Endothelial cell of umbilical vein (primary cell): Measurements from ENCODE around the gene EIF5B. TPM values are rescaled to one million over a fixed set of nuclear protein-coding genes. Genes with fewer than 3 reads are reported as not detected.

Experiments used
- BruUV-seq: library from RNA; stranded (reverse); fragments of 400-500 nt; replicated peaks from 2 replicates; lab custom pipeline; 2021; lab: Mats Ljungman, UMichigan
- CTCF ChIA-PET: fragments of 300-600, 350-600 bp; sonication (Branson Sonifier 250); formaldehyde crosslinking; loops from one replicate; lab custom pipeline; 2021; ENCODE audit warnings: antibody characterized with exemption, inconsistent platforms; lab: Charles Lee
- POLR2A ChIA-PET: fragments of 300-600, 350-600 bp; sonication (Branson Sonifier 250); formaldehyde crosslinking; loops from one replicate; lab custom pipeline; 2021; ENCODE audit warnings: antibody characterized with exemption, inconsistent platforms; lab: Charles Lee
- DNase-seq: peaks from one replicate; pipeline ENCODE4 v3.0.0-alpha.2; 2011; ENCODE audit warnings: low read depth, low spot score
- FAIRE-seq: peaks from 2 replicates; lab custom pipeline; 2011; peaks lifted over from hg19 to GRCh38; lab: Jason Lieb, UNC
- H2AFZ ChIP-seq: 2 replicates; pipeline ENCODE4 v1.6.0; 2012; ENCODE audit warnings: low read depth, low read length, control low read depth, inconsistent platforms
- H3K27ac ChIP-seq: 2 replicates; pipeline ENCODE4 v1.5.1; 2011; ENCODE audit warnings: low read depth, mild to moderate bottlenecking, control low read depth, low read length, moderate library complexity; ENCODE audit not compliant: insufficient read depth
- H3K27me3 ChIP-seq, 2 experiments: 2 replicates each; pipeline versions ENCODE4 v1.6.0 to v1.6.1; 2011; ENCODE audit warnings: low read length in 2 of 2, mixed read lengths in 1 of 2; ENCODE audit not compliant: control insufficient read depth in 2 of 2, insufficient read depth in 2 of 2
- H3K36me3 ChIP-seq, 2 experiments: 2 replicates in 1 of 2; 3 replicates in 1 of 2; pipeline ENCODE4 v1.5.1; 2011; ENCODE audit warnings: low read length in 2 of 2, mild to moderate bottlenecking in 1 of 2, moderate library complexity in 1 of 2; ENCODE audit not compliant: control insufficient read depth in 2 of 2, insufficient read depth in 2 of 2; ENCODE audit errors: extremely low read depth in 1 of 2
- H3K4me1 ChIP-seq: 3 replicates; pipeline ENCODE4 v1.5.1; 2011; ENCODE audit warnings: mild to moderate bottlenecking, low read length; ENCODE audit not compliant: control insufficient read depth, insufficient read depth; ENCODE audit errors: extremely low read depth
- H3K4me2 ChIP-seq: 2 replicates; pipeline ENCODE4 v1.6.1; 2011; ENCODE audit warnings: low read length, control low read depth, mixed read lengths; ENCODE audit not compliant: insufficient read depth
- H3K4me3 ChIP-seq, 3 experiments: fragments of 200-600 bp in 1 of 3; sonication (generic), shearing (Covaris generic) in 1 of 3; replicated peaks in 1 of 3; 2 replicates each; pipeline ENCODE4 v1.5.1; 2011 to 2016; ENCODE audit warnings: control low read depth in 3 of 3, low read length in 3 of 3, mild to moderate bottlenecking in 2 of 3, inconsistent platforms in 1 of 3, low read depth in 1 of 3, moderate library complexity in 1 of 3; ENCODE audit not compliant: insufficient read depth in 1 of 3
- H3K79me2 ChIP-seq: 2 replicates; pipeline ENCODE4 v1.6.0; 2012; ENCODE audit warnings: low read length, inconsistent platforms; ENCODE audit not compliant: control insufficient read depth, insufficient read depth
- H3K9ac ChIP-seq: replicated peaks from 2 replicates; pipeline ENCODE3; 2011; ENCODE audit warnings: low read length, control low read depth; ENCODE audit not compliant: insufficient read depth; ENCODE audit errors: extremely low read depth
- H3K9me1 ChIP-seq: replicated peaks from 3 replicates; pipeline ENCODE4 v1.6.0; 2011; ENCODE audit warnings: mild to moderate bottlenecking, low read length; ENCODE audit not compliant: control insufficient read depth, insufficient read depth; ENCODE audit errors: extremely low read depth
- H3K9me3 ChIP-seq: replicated peaks from 2 replicates; pipeline ENCODE4 v1.5.1; 2012; ENCODE audit warnings: low read length, inconsistent platforms; ENCODE audit not compliant: control insufficient read depth, insufficient read depth
- H4K20me1 ChIP-seq: replicated peaks from 2 replicates; pipeline ENCODE3; 2011; ENCODE audit warnings: mild to moderate bottlenecking, low read length; ENCODE audit not compliant: control insufficient read depth, insufficient read depth; ENCODE audit errors: extremely low read depth
- EZH2 ChIP-seq: IDR thresholded peaks from 2 replicates; pipeline ENCODE4 v1.6.1; 2012; ENCODE audit warnings: borderline replicate concordance, low read depth, mild to moderate bottlenecking, moderate library complexity, low read length, inconsistent platforms; ENCODE audit not compliant: severe bottlenecking
- FOS ChIP-seq: IDR thresholded peaks from 2 replicates; pipeline ENCODE4 v1.6.1; 2011; ENCODE audit warnings: mild to moderate bottlenecking, low read length, moderate library complexity, borderline replicate concordance; ENCODE audit not compliant: insufficient read depth
- GATA2 ChIP-seq: IDR thresholded peaks from 2 replicates; pipeline ENCODE4 v1.7.0; 2011; ENCODE audit warnings: low read depth, mild to moderate bottlenecking, moderate library complexity, mixed read lengths, low read length; ENCODE audit not compliant: insufficient read length, insufficient read depth
- JUN ChIP-seq: IDR thresholded peaks from 2 replicates; pipeline ENCODE4 v1.6.1; 2011; ENCODE audit warnings: borderline replicate concordance, low read depth; ENCODE audit not compliant: insufficient read length, insufficient read depth
- MYC ChIP-seq: IDR thresholded peaks from one replicate; pipeline ENCODE4 v1.6.1; 2011; ENCODE audit warnings: mild to moderate bottlenecking, low read depth, low read length
- POLR2A ChIP-seq: IDR thresholded peaks from 2 replicates; pipeline ENCODE4 v1.6.1; 2012; ENCODE audit warnings: low read depth, mild to moderate bottlenecking, control low read depth, low read length
- POLR2AphosphoS5 ChIP-seq: IDR thresholded peaks from 2 replicates; pipeline ENCODE4 v1.6.1; 2012; ENCODE audit warnings: low read depth, mild to moderate bottlenecking, control low read depth, low read length, moderate library complexity; ENCODE audit not compliant: insufficient read depth
- dilution Hi-C: fragments of 300-500 bp; cut with MboI; formaldehyde crosslinking; loops from one replicate; pipeline ENCODE4 v1.15.0; 2019; ENCODE audit warnings: low sequenced_read_pairs; ENCODE audit not compliant: extremely low pct_ligation_motif_present
- intact Hi-C: fragments of 100-400 bp; cut with micrococcal nuclease; formaldehyde crosslinking; loops from one replicate; pipeline ENCODE4 v1.10.0; 2022
- polyA plus RNA-seq, 4 experiments: library from polyadenylated mRNA; depleted of rRNA in 3 of 4; stranded (reverse) in 3 of 4; unstranded in 1 of 4; fragments of >200 nt; gene quantifications; 2 replicates each; pipeline versions ENCODE4 v1.2.1 to v1.2.3, GENCODE V29; 2011 to 2012; ENCODE audit warnings: missing spikeins in 1 of 4
- total RNA-seq: library from RNA; stranded (reverse); gene quantifications from 2 replicates; pipeline ENCODE4 v1.2.3, GENCODE V29; 2021
- TF ChIP-seq, protein P1 (sequence below): IDR thresholded peaks from 2 replicates; pipeline ENCODE4 v1.6.1; 2011; ENCODE audit not compliant: insufficient read depth, insufficient read length
- TF ChIP-seq, protein P2 (sequence below), 2 donors: IDR thresholded peaks; 1 replicate in 1 of 2; 2 replicates in 1 of 2; pipeline ENCODE4 v1.5.1; 2011; ENCODE audit warnings: low read length in 2 of 2, mild to moderate bottlenecking in 2 of 2, moderate library complexity in 2 of 2, control low read depth in 1 of 2, inconsistent platforms in 1 of 2, low read depth in 1 of 2; ENCODE audit not compliant: insufficient read depth in 1 of 2; ENCODE audit errors: extremely low read depth in 1 of 2

EIF5B gene
- total and polyA plus RNA-seq, 2 donors (not counting 3 experiments of a cell fraction or from before 2014, with no cell fraction given) = 10.1 to 54.5 TPM

DNA sequence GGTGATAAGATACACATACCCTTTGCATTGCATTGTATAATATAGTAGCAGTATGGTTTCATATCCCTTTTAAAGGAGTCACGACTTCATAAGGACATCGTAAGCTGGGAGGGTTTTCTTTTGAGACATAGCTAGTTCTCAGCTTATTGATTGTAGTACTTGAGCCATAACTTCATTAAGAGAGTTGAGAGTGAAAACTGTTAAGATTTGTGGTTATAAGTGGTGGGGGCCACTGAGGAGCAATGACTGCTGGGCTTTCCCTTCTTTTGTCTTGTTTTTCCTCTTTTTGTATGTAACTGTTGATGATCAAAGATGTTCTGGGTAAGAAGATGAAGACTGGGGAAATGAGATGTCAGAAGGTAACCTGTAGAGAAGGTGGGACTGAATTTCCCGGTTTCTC lies 11.0 kb downstream of the EIF5B start:
- no peaks in the 10 kb centered on the region for H3K9me3 ChIP-seq
- dilution Hi-C loops (no loop called here), intact Hi-C loops (no loop called here)
- ChIA-PET CTCF (interaction anchor here (1.0 to 1.8 kb wide), 2 partner anchors 9 to 11 kb away, joined by 3 to 9 read pairs; partner anchors contain the start of gene EIF5B), POLR2A (interaction anchor here (0.7 kb wide), 1 partner anchor 15 kb away, joined by 4 read pairs; no protein-coding TSS in a partner anchor)
- H3K9ac ChIP-seq = no peak overlapping the region
- BruUV-seq = no TSS peak
- no peaks in the 10 kb centered on the region for H3K27me3 ChIP-seq
- peaks cover 5% of the 10 kb centered on the region for H4K20me1 ChIP-seq
- H2AFZ ChIP-seq = no peak overlapping the region
- H3K4me1 ChIP-seq = no peaks in the 10 kb centered on the region
- H3K4me2 ChIP-seq = no peak overlapping the region
- no peak overlapping the region for H3K27ac ChIP-seq
- no peaks in the 10 kb centered on the region for H3K36me3 ChIP-seq
- H3K4me3 ChIP-seq = no peak overlapping the region
- peaks cover 97% of the 10 kb centered on the region for H3K79me2 ChIP-seq
- no peaks in the 10 kb centered on the region for H3K9me1 ChIP-seq
- no peak for DNase-seq
- TF ChIP-seq, protein P1, sequence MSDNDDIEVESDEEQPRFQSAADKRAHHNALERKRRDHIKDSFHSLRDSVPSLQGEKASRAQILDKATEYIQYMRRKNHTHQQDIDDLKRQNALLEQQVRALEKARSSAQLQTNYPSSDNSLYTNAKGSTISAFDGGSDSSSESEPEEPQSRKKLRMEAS = no peak
- no peak for TF ChIP-seq GATA2
- TF ChIP-seq, protein P2, sequence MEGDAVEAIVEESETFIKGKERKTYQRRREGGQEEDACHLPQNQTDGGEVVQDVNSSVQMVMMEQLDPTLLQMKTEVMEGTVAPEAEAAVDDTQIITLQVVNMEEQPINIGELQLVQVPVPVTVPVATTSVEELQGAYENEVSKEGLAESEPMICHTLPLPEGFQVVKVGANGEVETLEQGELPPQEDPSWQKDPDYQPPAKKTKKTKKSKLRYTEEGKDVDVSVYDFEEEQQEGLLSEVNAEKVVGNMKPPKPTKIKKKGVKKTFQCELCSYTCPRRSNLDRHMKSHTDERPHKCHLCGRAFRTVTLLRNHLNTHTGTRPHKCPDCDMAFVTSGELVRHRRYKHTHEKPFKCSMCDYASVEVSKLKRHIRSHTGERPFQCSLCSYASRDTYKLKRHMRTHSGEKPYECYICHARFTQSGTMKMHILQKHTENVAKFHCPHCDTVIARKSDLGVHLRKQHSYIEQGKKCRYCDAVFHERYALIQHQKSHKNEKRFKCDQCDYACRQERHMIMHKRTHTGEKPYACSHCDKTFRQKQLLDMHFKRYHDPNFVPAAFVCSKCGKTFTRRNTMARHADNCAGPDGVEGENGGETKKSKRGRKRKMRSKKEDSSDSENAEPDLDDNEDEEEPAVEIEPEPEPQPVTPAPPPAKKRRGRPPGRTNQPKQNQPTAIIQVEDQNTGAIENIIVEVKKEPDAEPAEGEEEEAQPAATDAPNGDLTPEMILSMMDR (IDR thresholded peaks at IDR 0.05; ENCODE audit: extremely low read depth in 1 of 2, insufficient read depth in 1 of 2, low read depth in 1 of 2, low read length in 2 of 2) = no peak
- TF ChIP-seq EZH2 = no peak
- no peak for TF ChIP-seq FOS
- no peak for TF ChIP-seq JUN
- no peak for TF ChIP-seq POLR2A
- no peak for TF ChIP-seq MYC
- TF ChIP-seq POLR2AphosphoS5 = no peak
- no peak for FAIRE-seq
